ENCODE results near the gene FAM53A.
"Not testable (repeated sequence)": the region's sequence is repeated elsewhere in the genome, so short reads cannot be mapped to it uniquely, and the experiment has no call there.

The FAM53A gene

GRCh38 chr4:1711571-1712215 lies 27.6 kb upstream of the FAM53A start:
- Mint-ChIP-seq H3K9me3 (no peaks in the 10 kb centered on the region), H3K4me1 (ENCODE audit: low read depth) (peaks cover 73% of the 10 kb centered on the region), H3K36me3 (ENCODE audit: low read depth) (peaks cover 71% of the 10 kb centered on the region), H3K27ac (peak overlapping the region; percentile 95), H3K27me3 (no peaks in the 10 kb centered on the region), H3K4me3 (peak overlapping the region; percentile 82)
- intact Hi-C loops (cut with micrococcal nuclease) = loop anchor here (1.0 to 10.0 kb wide), 5 partner anchors 10 to 293 kb away; partner anchors contain the start of genes FAM53A, NELFA, TACC3 and TMEM129

- no peaks in the 10 kb centered on the region for H3K9me3 Mint-ChIP-seq
- H3K4me1 Mint-ChIP-seq (ENCODE audit: low read depth) = peaks cover 67% of the 10 kb centered on the region
- peaks cover 71% of the 10 kb centered on the region for H3K36me3 Mint-ChIP-seq (ENCODE audit: low read depth)
- no peaks in the 10 kb centered on the region for H3K27me3 Mint-ChIP-seq
- H3K4me3 Mint-ChIP-seq = peak overlapping the region; percentile 82
- intact Hi-C loops (cut with micrococcal nuclease) = loop anchor here (10.0 kb wide), 2 partner anchors 126 to 294 kb away; partner anchors contain the start of gene NELFA
- H3K27ac Mint-ChIP-seq = peak overlapping the region; percentile 95
Measured at GRCh38 chr4:1711055-1711570, 27.0 kb upstream of the FAM53A start.

GRCh38 chr4:1708581-1708980 lies 24.5 kb upstream of the FAM53A start:
- peaks cover 55% of the 10 kb centered on the region for H3K4me1 Mint-ChIP-seq (ENCODE audit: low read depth)
- no peaks in the 10 kb centered on the region for H3K27me3 Mint-ChIP-seq
- no peak overlapping the region for H3K4me3 Mint-ChIP-seq
- peaks cover 82% of the 10 kb centered on the region for H3K36me3 Mint-ChIP-seq (ENCODE audit: low read depth)
- H3K27ac Mint-ChIP-seq = no peak overlapping the region
- H3K9me3 Mint-ChIP-seq = no peaks in the 10 kb centered on the region
- intact Hi-C loops (cut with micrococcal nuclease) = no loop called here

- Mint-ChIP-seq H3K36me3 (ENCODE audit: low read depth) (peaks cover 90% of the 10 kb centered on the region), H3K4me1 (ENCODE audit: low read depth) (peaks cover 64% of the 10 kb centered on the region), H3K9me3 (no peaks in the 10 kb centered on the region)
Measured at GRCh38 chr4:1706358-1706757, 22.2 kb upstream of the FAM53A start.

GRCh38 chr4:1705732-1706131 lies 21.6 kb upstream of the FAM53A start:
- Mint-ChIP-seq H3K9me3 (no peaks in the 10 kb centered on the region), H3K4me1 (ENCODE audit: low read depth) (peaks cover 58% of the 10 kb centered on the region), H3K36me3 (ENCODE audit: low read depth) (peaks cover 86% of the 10 kb centered on the region), H3K27me3 (no peaks in the 10 kb centered on the region), H3K4me3 (no peak overlapping the region), H3K27ac (no peak overlapping the region)
- intact Hi-C loops (cut with micrococcal nuclease) = no loop called here

More at GRCh38 chr4:1706358-1706757, 22.2 kb upstream of the FAM53A start:
- Mint-ChIP-seq H3K27me3 (no peaks in the 10 kb centered on the region), H3K27ac (no peak overlapping the region), H3K4me3 (no peak overlapping the region)
- intact Hi-C loops (cut with micrococcal nuclease) = no loop called here

GRCh38 chr4:1703867-1704266 lies 19.8 kb upstream of the FAM53A start:
- H3K36me3 Mint-ChIP-seq (ENCODE audit: low read depth) = peaks cover 83% of the 10 kb centered on the region
- peak overlapping the region; percentile 22 for H3K27ac Mint-ChIP-seq
- no peaks in the 10 kb centered on the region for H3K9me3 Mint-ChIP-seq
- intact Hi-C loops (cut with micrococcal nuclease) = no loop called here
- no peaks in the 10 kb centered on the region for H3K27me3 Mint-ChIP-seq
- no peak overlapping the region for H3K4me3 Mint-ChIP-seq
- H3K4me1 Mint-ChIP-seq (ENCODE audit: low read depth) = peaks cover 42% of the 10 kb centered on the region

GRCh38 chr4:1701671-1702070 lies 17.6 kb upstream of the FAM53A start:
- H3K9me3 Mint-ChIP-seq; H3K27me3 Mint-ChIP-seq; H3K4me3 Mint-ChIP-seq; intact Hi-C loops (cut with micrococcal nuclease): not testable (repeated sequence)
- peak overlapping the region; percentile 34 for H3K27ac Mint-ChIP-seq
- H3K4me1 Mint-ChIP-seq (ENCODE audit: low read depth) = peaks cover 32% of the 10 kb centered on the region
- peaks cover 88% of the 10 kb centered on the region for H3K36me3 Mint-ChIP-seq (ENCODE audit: low read depth)

- no peak overlapping the region for H3K27ac Mint-ChIP-seq
- H3K9me3 Mint-ChIP-seq = no peaks in the 10 kb centered on the region
- no peak overlapping the region for H3K4me3 Mint-ChIP-seq
- no peaks in the 10 kb centered on the region for H3K27me3 Mint-ChIP-seq
- intact Hi-C loops (cut with micrococcal nuclease) = no loop called here
- no peaks in the 10 kb centered on the region for H3K4me1 Mint-ChIP-seq (ENCODE audit: low read depth)
- H3K36me3 Mint-ChIP-seq (ENCODE audit: low read depth) = peaks cover 90% of the 10 kb centered on the region
Measured at GRCh38 chr4:1695913-1696312, 11.8 kb upstream of the FAM53A start.

GRCh38 chr4:1693131-1693896 lies 9.2 kb upstream of the FAM53A start:
- Mint-ChIP-seq H3K4me1 (ENCODE audit: low read depth) (no peaks in the 10 kb centered on the region), H3K27me3 (no peaks in the 10 kb centered on the region), H3K9me3 (no peaks in the 10 kb centered on the region), H3K4me3 (no peak overlapping the region), H3K27ac (no peak overlapping the region), H3K36me3 (ENCODE audit: low read depth) (peaks cover 84% of the 10 kb centered on the region)
- intact Hi-C loops (cut with micrococcal nuclease) = loop anchor here (1.0 kb wide), 1 partner anchor 33 kb away; no protein-coding TSS in a partner anchor

GRCh38 chr4:1691737-1692373 lies 7.7 kb upstream of the FAM53A start:
- H3K36me3 Mint-ChIP-seq (ENCODE audit: low read depth) = peaks cover 73% of the 10 kb centered on the region
- intact Hi-C loops (cut with micrococcal nuclease) = no loop called here
- no peaks in the 10 kb centered on the region for H3K4me1 Mint-ChIP-seq (ENCODE audit: low read depth)
- H3K27me3 Mint-ChIP-seq = no peaks in the 10 kb centered on the region
- H3K27ac Mint-ChIP-seq = no peak overlapping the region
- no peaks in the 10 kb centered on the region for H3K9me3 Mint-ChIP-seq
- no peak overlapping the region for H3K4me3 Mint-ChIP-seq

GRCh38 chr4:1690698-1691097 lies 6.6 kb upstream of the FAM53A start:
- intact Hi-C loops (cut with micrococcal nuclease) = no loop called here
- H3K27ac Mint-ChIP-seq = no peak overlapping the region

GRCh38 chr4:1686440-1687036 lies 2.4 kb upstream of the FAM53A start:
- intact Hi-C loops (cut with micrococcal nuclease) = no loop called here
- peak overlapping the region; percentile 28 for H3K27ac Mint-ChIP-seq
- H3K4me3 Mint-ChIP-seq = no peak overlapping the region
- H3K36me3 Mint-ChIP-seq (ENCODE audit: low read depth) = peaks cover 23% of the 10 kb centered on the region
- H3K27me3 Mint-ChIP-seq = no peaks in the 10 kb centered on the region
- no peaks in the 10 kb centered on the region for H3K9me3 Mint-ChIP-seq
- H3K4me1 Mint-ChIP-seq (ENCODE audit: low read depth) = peaks cover 13% of the 10 kb centered on the region

More at GRCh38 chr4:1690698-1691097, 6.6 kb upstream of the FAM53A start:
- Mint-ChIP-seq H3K36me3 (ENCODE audit: low read depth) (peaks cover 61% of the 10 kb centered on the region), H3K27me3 (no peaks in the 10 kb centered on the region), H3K4me1 (ENCODE audit: low read depth) (no peaks in the 10 kb centered on the region), H3K9me3 (no peaks in the 10 kb centered on the region), H3K4me3 (no peak overlapping the region)

GRCh38 chr4:1685235-1686150 lies 1.4 kb upstream of the FAM53A start:
- H3K4me3 Mint-ChIP-seq = no peak overlapping the region
- H3K27ac Mint-ChIP-seq = peak overlapping the region; percentile 50
- intact Hi-C loops (cut with micrococcal nuclease) = loop anchor here (2.0 kb wide), 1 partner anchor 105 kb away; no protein-coding TSS in a partner anchor
- H3K4me1 Mint-ChIP-seq (ENCODE audit: low read depth) = peaks cover 13% of the 10 kb centered on the region
- no peaks in the 10 kb centered on the region for H3K9me3 Mint-ChIP-seq
- H3K36me3 Mint-ChIP-seq (ENCODE audit: low read depth) = peaks cover 13% of the 10 kb centered on the region
- H3K27me3 Mint-ChIP-seq = no peaks in the 10 kb centered on the region

Measured in dendritic cell treated with granulocyte-macrophage colony-stimulating factor and Interleukin-4, amounts not matched to agents 40 ng/mL and 50 ng/mL, for 4 days (primary cell).